Activated T-helper 17 cell treated with anti-CD3 and anti-CD28 coated beads, Interleukin-2, amount 50 U/mL, for 72 hours (primary cell): Measurements from ENCODE around the gene PPM1G. TPM values are rescaled to one million over a fixed set of nuclear protein-coding genes. Genes with fewer than 3 reads are reported as not detected.
"Not testable (repeated sequence)": the region's sequence is repeated elsewhere in the genome, so short reads cannot be mapped to it uniquely, and the experiment has no call there.

ENCODE experiments used
- ATAC-seq: fragments of 150-1000 bp; cut with Tn5 transposase; replicated peaks from 2 replicates; pipeline ENCODE4 v1.10.0; 2021; ENCODE audit warnings: mild to moderate bottlenecking, moderate library complexity
- H3K27ac Mint-ChIP-seq: one replicate; pipeline ENCODE4 v1.8.0; 2022; ENCODE audit warnings: mixed read lengths
- H3K27me3 Mint-ChIP-seq: one replicate; pipeline ENCODE4 v1.8.0; 2022; ENCODE audit warnings: mixed read lengths
- H3K36me3 Mint-ChIP-seq: one replicate; pipeline ENCODE4 v1.8.0; 2022; ENCODE audit warnings: low read depth, mild to moderate bottlenecking, mixed read lengths
- H3K4me1 Mint-ChIP-seq: one replicate; pipeline ENCODE4 v1.8.0; 2022; ENCODE audit warnings: mixed read lengths
- H3K4me3 Mint-ChIP-seq: one replicate; pipeline ENCODE4 v1.8.0; 2022; ENCODE audit warnings: mild to moderate bottlenecking, mixed read lengths
- H3K9me3 Mint-ChIP-seq: one replicate; pipeline ENCODE4 v1.8.0; 2022; ENCODE audit warnings: mixed read lengths
- total RNA-seq, 2 donors: library from RNA; stranded (reverse); gene quantifications; one replicate each; pipeline ENCODE4 v1.2.3, GENCODE V29; 2022

PPM1G gene
- total RNA-seq, 2 donors from 2014 or later: 67.0 to 158 TPM

GRCh38 chr2:27428213-27428977, 19.0 kb upstream of the PPM1G start, which contains the start of gene NRBP1:
Gene NRBP1, plus strand, starts transcription at chr2:27428631. Its CDS starts 4,643 bp downstream, at chr2:27433274.
- Mint-ChIP-seq H3K9me3 (no peaks in the 10 kb centered on the region), H3K4me3 (peak within 1 kb of the TSS; percentile 98), H3K36me3 (peaks cover 44% of the 10 kb centered on the region), H3K27ac (peak within 1 kb of the TSS; percentile 98), H3K27me3 (no peaks in the 10 kb centered on the region), H3K4me1 (peaks cover 18% of the 10 kb centered on the region)
- peak; percentile 89 for ATAC-seq

DNA sequence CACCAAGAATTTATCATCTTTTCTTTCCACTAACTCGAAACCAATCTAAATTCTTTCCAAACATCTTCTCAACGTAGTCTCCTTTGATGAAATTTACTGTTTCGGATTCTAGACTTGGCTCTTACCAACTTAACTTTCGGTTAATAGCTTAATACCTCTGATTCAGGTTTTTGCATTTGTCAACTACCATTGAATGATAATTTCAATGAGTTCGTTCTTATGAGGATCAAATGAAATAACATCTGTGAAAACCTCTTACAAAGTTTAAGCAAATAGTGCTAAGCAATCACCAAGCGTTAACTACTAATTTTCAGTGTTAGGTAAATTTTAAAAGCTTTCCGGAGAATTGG, 18.4 kb upstream of the PPM1G start:
- Mint-ChIP-seq H3K27ac (peak overlapping the region; percentile 98), H3K4me3 (peak overlapping the region; percentile 98), H3K36me3 (peaks cover 38% of the 10 kb centered on the region), H3K27me3 (no peaks in the 10 kb centered on the region), H3K9me3 (no peaks in the 10 kb centered on the region), H3K4me1 (peaks cover 18% of the 10 kb centered on the region)
- ATAC-seq: no peak

DNA sequence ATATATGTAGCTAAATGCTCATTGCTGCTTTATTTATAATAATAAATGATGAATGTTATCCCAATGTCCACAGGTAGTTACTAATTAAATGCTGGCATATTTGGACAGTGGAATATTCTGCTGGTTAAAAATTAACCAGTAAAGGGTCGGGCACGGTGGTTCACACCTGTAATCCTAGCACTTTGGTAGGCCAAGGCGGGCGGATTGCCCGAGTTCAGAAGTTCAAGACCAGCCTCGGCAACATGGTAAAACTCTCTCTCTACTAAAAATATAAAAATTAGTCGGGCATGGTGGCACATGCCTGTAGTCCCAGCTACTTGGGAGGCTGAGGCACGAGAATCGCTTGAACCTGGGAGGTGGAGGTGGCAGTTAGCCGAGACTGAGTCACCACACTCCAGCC, 15.6 kb upstream of the PPM1G start:
- H3K9me3 Mint-ChIP-seq, H3K4me1 Mint-ChIP-seq, H3K27me3 Mint-ChIP-seq, H3K27ac Mint-ChIP-seq, H3K4me3 Mint-ChIP-seq, ATAC-seq: not testable (repeated sequence)
- H3K36me3 Mint-ChIP-seq: peaks cover 17% of the 10 kb centered on the region

GRCh38 chr2:27422958-27423357, 13.6 kb upstream of the PPM1G start:
- Mint-ChIP-seq H3K9me3 (no peaks in the 10 kb centered on the region), H3K36me3 (no peaks in the 10 kb centered on the region), H3K27me3 (no peaks in the 10 kb centered on the region), H3K4me3 (no peak overlapping the region), H3K27ac (no peak overlapping the region), H3K4me1 (peaks cover 5% of the 10 kb centered on the region)
- no peak for ATAC-seq

DNA sequence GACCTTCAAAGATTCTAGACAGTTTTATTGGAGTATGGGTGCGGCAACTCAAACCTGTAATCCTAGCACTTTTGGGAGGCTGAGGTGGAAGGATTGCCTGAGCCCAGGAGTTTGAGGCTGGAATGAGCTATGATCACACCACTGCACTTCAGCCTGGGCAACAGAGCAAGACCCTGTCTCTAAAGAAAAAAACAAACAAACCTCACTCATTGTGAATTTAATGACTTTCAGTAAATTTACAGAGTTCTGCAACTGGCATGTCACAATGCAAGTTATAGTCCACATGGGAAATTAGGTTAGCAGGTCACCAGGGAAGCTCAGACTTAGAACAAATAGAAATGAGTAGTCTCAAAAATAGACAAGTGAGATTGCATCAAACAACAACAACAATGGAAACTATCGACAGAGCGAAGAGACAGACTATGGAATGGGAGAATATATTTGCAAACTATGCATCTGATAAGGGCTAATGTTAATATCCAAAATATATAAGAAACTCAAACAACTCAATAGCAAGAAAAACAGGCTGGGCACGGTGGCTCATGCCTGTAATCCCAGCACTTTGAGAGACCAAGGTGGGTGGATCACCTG, 12.4 kb upstream of the PPM1G start:
- Mint-ChIP-seq H3K27me3 (no peaks in the 10 kb centered on the region), H3K4me1 (no peaks in the 10 kb centered on the region), H3K27ac (no peak overlapping the region), H3K36me3 (no peaks in the 10 kb centered on the region), H3K4me3 (no peak overlapping the region), H3K9me3 (no peaks in the 10 kb centered on the region)
- no peak for ATAC-seq

DNA sequence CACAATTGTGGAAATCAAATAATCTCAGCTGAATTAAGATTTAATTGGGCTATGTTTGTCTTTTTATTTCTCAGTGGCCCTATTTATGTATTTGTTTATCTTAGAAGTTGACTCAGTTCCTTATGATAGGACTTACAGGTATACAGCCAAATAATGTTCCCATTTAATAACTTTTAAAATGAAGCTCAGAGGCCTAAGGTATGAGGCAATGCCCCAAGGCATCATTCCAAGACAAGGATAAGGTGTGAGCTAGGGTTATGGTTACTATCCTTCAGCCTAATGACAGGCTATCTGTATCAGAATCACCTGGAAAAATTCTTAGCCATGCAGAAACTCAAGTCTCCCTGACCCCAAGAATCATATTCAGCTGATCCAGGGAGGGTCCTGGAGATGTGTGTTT, 11.6 kb upstream of the PPM1G start:
- no peaks in the 10 kb centered on the region for H3K9me3 Mint-ChIP-seq
- H3K27me3 Mint-ChIP-seq: no peaks in the 10 kb centered on the region
- H3K4me3 Mint-ChIP-seq: no peak overlapping the region
- no peak for ATAC-seq
- no peaks in the 10 kb centered on the region for H3K36me3 Mint-ChIP-seq
- no peaks in the 10 kb centered on the region for H3K4me1 Mint-ChIP-seq
- H3K27ac Mint-ChIP-seq: no peak overlapping the region

GRCh38 chr2:27416151-27416550, 6.8 kb upstream of the PPM1G start:
- H3K27ac Mint-ChIP-seq: no peak overlapping the region
- no peak for ATAC-seq
- H3K9me3 Mint-ChIP-seq: peaks cover 4% of the 10 kb centered on the region
- no peaks in the 10 kb centered on the region for H3K36me3 Mint-ChIP-seq
- H3K4me3 Mint-ChIP-seq: no peak overlapping the region
- H3K4me1 Mint-ChIP-seq: peaks cover 4% of the 10 kb centered on the region
- peaks cover 4% of the 10 kb centered on the region for H3K27me3 Mint-ChIP-seq

GRCh38 chr2:27412419-27413152, 3.2 kb upstream of the PPM1G start:
- peaks cover 4% of the 10 kb centered on the region for H3K27me3 Mint-ChIP-seq
- H3K9me3 Mint-ChIP-seq: peaks cover 4% of the 10 kb centered on the region
- H3K36me3 Mint-ChIP-seq: peaks cover 9% of the 10 kb centered on the region
- H3K4me1 Mint-ChIP-seq: peaks cover 10% of the 10 kb centered on the region
- no peak overlapping the region for H3K4me3 Mint-ChIP-seq
- no peak overlapping the region for H3K27ac Mint-ChIP-seq
- ATAC-seq: no peak

DNA sequence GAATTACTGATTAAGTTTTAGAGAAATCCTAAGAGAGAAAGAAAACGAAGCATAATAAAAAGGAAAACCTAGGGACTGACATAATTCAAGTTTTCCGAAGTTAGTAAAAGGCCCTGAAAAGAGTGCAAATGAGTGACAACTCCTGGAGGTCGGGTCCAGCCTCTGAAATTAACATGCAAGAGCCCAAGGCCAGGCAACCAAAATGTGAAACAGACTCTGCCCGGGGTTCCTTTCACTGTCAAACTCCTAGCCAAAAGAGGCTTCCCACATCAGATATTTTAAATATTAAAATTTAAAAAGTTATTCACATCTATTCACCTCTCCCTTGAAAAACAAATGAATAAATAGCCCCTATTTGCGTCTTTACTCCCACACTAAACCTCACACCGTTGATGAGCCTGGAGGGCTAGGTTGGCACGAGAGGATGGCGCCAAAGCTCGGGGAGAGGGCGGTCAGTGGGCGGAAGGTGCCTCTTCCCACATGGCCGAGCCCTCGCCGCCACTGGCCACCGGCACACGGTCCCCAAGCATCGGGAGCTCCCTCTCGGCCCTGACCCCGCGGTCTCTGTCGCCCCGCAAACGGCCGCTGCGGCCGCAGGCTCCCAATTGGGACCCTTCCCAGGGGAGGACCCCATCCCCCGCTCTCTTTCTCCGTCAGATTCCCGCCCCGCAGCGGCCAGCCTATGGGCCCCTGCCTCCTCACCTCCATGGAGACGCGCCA, 630 bp downstream of the PPM1G start:
- peak; percentile 25 for ATAC-seq
- H3K4me1 Mint-ChIP-seq: peaks cover 15% of the 10 kb centered on the region
- H3K9me3 Mint-ChIP-seq: peaks cover 4% of the 10 kb centered on the region
- H3K27me3 Mint-ChIP-seq: peaks cover 4% of the 10 kb centered on the region
- H3K36me3 Mint-ChIP-seq: peaks cover 47% of the 10 kb centered on the region
- H3K27ac Mint-ChIP-seq: peak overlapping the region; percentile 85
- peak overlapping the region; percentile 89 for H3K4me3 Mint-ChIP-seq

DNA sequence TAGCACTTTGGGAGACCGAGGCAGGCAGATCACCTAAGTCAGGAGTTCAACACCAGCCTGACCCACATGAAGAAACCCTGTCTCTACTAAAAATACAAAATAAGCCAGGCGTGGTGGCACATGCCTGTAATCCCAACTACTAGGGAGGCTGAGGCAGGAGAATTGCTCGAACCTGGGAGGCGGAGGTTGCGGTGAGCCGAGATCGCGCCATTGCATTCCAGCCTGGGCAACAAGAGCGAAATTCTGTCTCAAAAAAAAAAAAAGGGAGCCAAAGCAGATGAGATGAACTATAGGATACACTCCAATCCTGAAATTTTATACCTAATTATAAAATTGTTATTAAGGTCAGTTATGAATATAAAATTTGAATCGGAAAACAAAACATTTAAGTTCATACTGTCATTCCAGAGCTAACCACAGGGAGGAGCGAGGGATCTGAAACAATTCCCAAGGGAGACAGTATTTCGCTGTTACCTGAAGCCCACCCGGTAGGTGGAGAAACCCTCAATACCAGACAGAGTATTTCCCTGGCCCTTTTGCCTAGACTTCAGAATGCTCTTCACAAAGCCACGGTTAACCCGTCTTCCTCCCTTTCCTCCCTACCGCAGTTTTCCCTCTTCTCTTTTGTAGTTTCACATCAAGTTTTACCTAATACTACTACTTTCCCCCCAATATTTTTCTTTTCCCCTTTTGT, 1.4 kb downstream of the PPM1G start:
- Mint-ChIP-seq H3K27ac (peak overlapping the region; percentile 85), H3K27me3 (peaks cover 2% of the 10 kb centered on the region), H3K4me3 (peak overlapping the region; percentile 89), H3K9me3 (peaks cover 4% of the 10 kb centered on the region), H3K36me3 (peaks cover 54% of the 10 kb centered on the region), H3K4me1 (peaks cover 15% of the 10 kb centered on the region)
- ATAC-seq: no peak

- H3K36me3 Mint-ChIP-seq: peaks cover 87% of the 10 kb centered on the region
- no peaks in the 10 kb centered on the region for H3K27me3 Mint-ChIP-seq
- no peak for ATAC-seq
- peak overlapping the region; percentile 79 for H3K27ac Mint-ChIP-seq
- peaks cover 22% of the 10 kb centered on the region for H3K4me1 Mint-ChIP-seq
- H3K9me3 Mint-ChIP-seq: no peaks in the 10 kb centered on the region
- peak overlapping the region; percentile 33 for H3K4me3 Mint-ChIP-seq
Observed at GRCh38 chr2:27400348-27401135, 8.8 kb downstream of the PPM1G start.

GRCh38 chr2:27398962-27399361, 10.4 kb downstream of the PPM1G start:
- Mint-ChIP-seq H3K9me3 (no peaks in the 10 kb centered on the region), H3K27ac (no peak overlapping the region), H3K27me3 (no peaks in the 10 kb centered on the region), H3K4me1 (peaks cover 22% of the 10 kb centered on the region), H3K36me3 (peaks cover 79% of the 10 kb centered on the region), H3K4me3 (no peak overlapping the region)
- ATAC-seq: no peak

GRCh38 chr2:27393225-27393624, 16.2 kb downstream of the PPM1G start:
- Mint-ChIP-seq H3K9me3 (no peaks in the 10 kb centered on the region), H3K4me3 (no peak overlapping the region), H3K27me3 (no peaks in the 10 kb centered on the region), H3K36me3 (peaks cover 69% of the 10 kb centered on the region), H3K4me1 (peaks cover 20% of the 10 kb centered on the region), H3K27ac (peak overlapping the region; percentile 34)
- ATAC-seq: no peak
